Measurements from ENCODE around the gene ST8SIA2. TPM values are rescaled to one million over a fixed set of nuclear protein-coding genes. Genes with fewer than 3 reads are reported as not detected.

The ST8SIA2 gene
- total RNA-seq, 1 experiment from 2014 or later: 0.15 TPM

DNA sequence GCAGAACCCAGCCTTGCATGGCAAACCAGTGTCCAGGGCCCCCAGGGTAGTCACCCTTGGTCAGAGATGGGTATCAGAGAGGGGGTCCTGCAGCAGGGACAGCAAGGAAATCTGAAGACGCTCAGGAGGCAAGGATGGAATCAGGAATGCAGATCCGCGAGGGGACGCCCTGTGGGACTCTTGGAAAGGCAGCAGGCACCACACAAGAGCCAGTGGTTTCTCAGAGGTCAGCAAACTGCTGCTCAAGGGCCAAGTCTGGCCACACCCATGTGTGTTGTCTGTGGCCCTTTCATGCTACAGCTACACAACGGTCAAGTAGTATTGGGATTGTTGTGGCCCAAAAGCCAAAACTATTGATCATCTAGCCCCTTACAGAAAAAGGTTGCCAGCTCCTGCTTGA lies 69.7 kb downstream of the ST8SIA2 start:
- POLR2A ChIA-PET: no interaction called here

GRCh38 chr15:92463826-92464225 lies 70.1 kb downstream of the ST8SIA2 start:
- no peaks in the 10 kb centered on the region for H3K27me3 ChIP-seq (ENCODE audit: control insufficient read depth, insufficient read depth, low read length)
- in situ Hi-C loops (cut with HindIII; ENCODE audit: low pct_unique_long_range_greater_than_20kb, low sequenced_read_pairs) (no loop called here), intact Hi-C loops (cut with micrococcal nuclease; ENCODE audit: unreplicated experiment) (no loop called here)
- TF ChIP-seq, protein P1, sequence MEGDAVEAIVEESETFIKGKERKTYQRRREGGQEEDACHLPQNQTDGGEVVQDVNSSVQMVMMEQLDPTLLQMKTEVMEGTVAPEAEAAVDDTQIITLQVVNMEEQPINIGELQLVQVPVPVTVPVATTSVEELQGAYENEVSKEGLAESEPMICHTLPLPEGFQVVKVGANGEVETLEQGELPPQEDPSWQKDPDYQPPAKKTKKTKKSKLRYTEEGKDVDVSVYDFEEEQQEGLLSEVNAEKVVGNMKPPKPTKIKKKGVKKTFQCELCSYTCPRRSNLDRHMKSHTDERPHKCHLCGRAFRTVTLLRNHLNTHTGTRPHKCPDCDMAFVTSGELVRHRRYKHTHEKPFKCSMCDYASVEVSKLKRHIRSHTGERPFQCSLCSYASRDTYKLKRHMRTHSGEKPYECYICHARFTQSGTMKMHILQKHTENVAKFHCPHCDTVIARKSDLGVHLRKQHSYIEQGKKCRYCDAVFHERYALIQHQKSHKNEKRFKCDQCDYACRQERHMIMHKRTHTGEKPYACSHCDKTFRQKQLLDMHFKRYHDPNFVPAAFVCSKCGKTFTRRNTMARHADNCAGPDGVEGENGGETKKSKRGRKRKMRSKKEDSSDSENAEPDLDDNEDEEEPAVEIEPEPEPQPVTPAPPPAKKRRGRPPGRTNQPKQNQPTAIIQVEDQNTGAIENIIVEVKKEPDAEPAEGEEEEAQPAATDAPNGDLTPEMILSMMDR (IDR thresholded peaks at IDR 0.05): no peak
- no peak for TF ChIP-seq POLR2AphosphoS5 (IDR thresholded peaks at IDR 0.05; ENCODE audit: low read depth, low read length)
- TF ChIP-seq SIN3A (IDR thresholded peaks at IDR 0.05; ENCODE audit: borderline replicate concordance, insufficient read depth, low read depth, low read length): no peak
- TF ChIP-seq TCF7L2 (IDR thresholded peaks at IDR 0.05; ENCODE audit: low read depth, low read length): no peak
- TF ChIP-seq, protein P2, sequence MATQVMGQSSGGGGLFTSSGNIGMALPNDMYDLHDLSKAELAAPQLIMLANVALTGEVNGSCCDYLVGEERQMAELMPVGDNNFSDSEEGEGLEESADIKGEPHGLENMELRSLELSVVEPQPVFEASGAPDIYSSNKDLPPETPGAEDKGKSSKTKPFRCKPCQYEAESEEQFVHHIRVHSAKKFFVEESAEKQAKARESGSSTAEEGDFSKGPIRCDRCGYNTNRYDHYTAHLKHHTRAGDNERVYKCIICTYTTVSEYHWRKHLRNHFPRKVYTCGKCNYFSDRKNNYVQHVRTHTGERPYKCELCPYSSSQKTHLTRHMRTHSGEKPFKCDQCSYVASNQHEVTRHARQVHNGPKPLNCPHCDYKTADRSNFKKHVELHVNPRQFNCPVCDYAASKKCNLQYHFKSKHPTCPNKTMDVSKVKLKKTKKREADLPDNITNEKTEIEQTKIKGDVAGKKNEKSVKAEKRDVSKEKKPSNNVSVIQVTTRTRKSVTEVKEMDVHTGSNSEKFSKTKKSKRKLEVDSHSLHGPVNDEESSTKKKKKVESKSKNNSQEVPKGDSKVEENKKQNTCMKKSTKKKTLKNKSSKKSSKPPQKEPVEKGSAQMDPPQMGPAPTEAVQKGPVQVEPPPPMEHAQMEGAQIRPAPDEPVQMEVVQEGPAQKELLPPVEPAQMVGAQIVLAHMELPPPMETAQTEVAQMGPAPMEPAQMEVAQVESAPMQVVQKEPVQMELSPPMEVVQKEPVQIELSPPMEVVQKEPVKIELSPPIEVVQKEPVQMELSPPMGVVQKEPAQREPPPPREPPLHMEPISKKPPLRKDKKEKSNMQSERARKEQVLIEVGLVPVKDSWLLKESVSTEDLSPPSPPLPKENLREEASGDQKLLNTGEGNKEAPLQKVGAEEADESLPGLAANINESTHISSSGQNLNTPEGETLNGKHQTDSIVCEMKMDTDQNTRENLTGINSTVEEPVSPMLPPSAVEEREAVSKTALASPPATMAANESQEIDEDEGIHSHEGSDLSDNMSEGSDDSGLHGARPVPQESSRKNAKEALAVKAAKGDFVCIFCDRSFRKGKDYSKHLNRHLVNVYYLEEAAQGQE (IDR thresholded peaks at IDR 0.05; ENCODE audit: insufficient read depth in 1 of 2, low read depth in 2 of 2, low read length in 1 of 2): no peak
- DNase-seq (ENCODE audit: low read depth, low spot score) (no peak), ATAC-seq (no peak)
- H3K9me3 ChIP-seq (ENCODE audit: control insufficient read depth, insufficient read depth, low read depth, low read length): no peaks in the 10 kb centered on the region
- POLR2A ChIA-PET: no interaction called here
- H3K36me3 ChIP-seq (ENCODE audit: control insufficient read depth, insufficient read depth, low read length): no peaks in the 10 kb centered on the region
- BruUV-seq (replicated peaks): no TSS peak
- no peak overlapping the region for H3K27ac ChIP-seq (ENCODE audit: low read length)
- CTCF ChIA-PET: interaction anchor here (0.7 kb wide), 1 partner anchor 11 kb away, joined by 6 read pairs; no protein-coding TSS in a partner anchor
- no peak overlapping the region for H3K4me3 ChIP-seq (ENCODE audit: low read depth in 2 of 2, low read length in 2 of 2)
- H3K4me1 ChIP-seq (ENCODE audit: control insufficient read depth, insufficient read depth, low read length): no peaks in the 10 kb centered on the region

More for the DNA sequence above, 69.7 kb downstream of the ST8SIA2 start:
- no peaks in the 10 kb centered on the region for H3K4me1 ChIP-seq (ENCODE audit: control insufficient read depth, insufficient read depth, low read length)
- CTCF ChIA-PET: interaction anchor here (0.7 kb wide), 1 partner anchor 12 kb away, joined by 6 read pairs; no protein-coding TSS in a partner anchor
- no peaks in the 10 kb centered on the region for H3K36me3 ChIP-seq (ENCODE audit: control insufficient read depth, insufficient read depth, low read length)
- intact Hi-C loops (cut with micrococcal nuclease; ENCODE audit: unreplicated experiment): no loop called here
- no peaks in the 10 kb centered on the region for H3K9me3 ChIP-seq (ENCODE audit: control insufficient read depth, insufficient read depth, low read depth, low read length)
- no TSS peak for BruUV-seq (replicated peaks)
- no peaks in the 10 kb centered on the region for H3K27me3 ChIP-seq (ENCODE audit: control insufficient read depth, insufficient read depth, low read length)
- in situ Hi-C loops (cut with HindIII; ENCODE audit: low pct_unique_long_range_greater_than_20kb, low sequenced_read_pairs): no loop called here
- ATAC-seq (no peak), DNase-seq (ENCODE audit: low read depth, low spot score) (no peak)
- TF ChIP-seq SIN3A (IDR thresholded peaks at IDR 0.05; ENCODE audit: borderline replicate concordance, insufficient read depth, low read depth, low read length): no peak
- no peak for TF ChIP-seq TCF7L2 (IDR thresholded peaks at IDR 0.05; ENCODE audit: low read depth, low read length)
- TF ChIP-seq, protein P1 (IDR thresholded peaks at IDR 0.05): no peak
- TF ChIP-seq POLR2AphosphoS5 (IDR thresholded peaks at IDR 0.05; ENCODE audit: low read depth, low read length): no peak
- TF ChIP-seq, protein P2 (IDR thresholded peaks at IDR 0.05; ENCODE audit: insufficient read depth in 1 of 2, low read depth in 2 of 2, low read length in 1 of 2): no peak
- no peak overlapping the region for H3K27ac ChIP-seq (ENCODE audit: low read length)
- no peak overlapping the region for H3K4me3 ChIP-seq (ENCODE audit: low read depth in 2 of 2, low read length in 2 of 2)
